Neuronal stem cell (in vitro differentiated cells): ENCODE results near the gene TUSC2.

ENCODE experiments used
- DNase-seq: peaks from one replicate; pipeline ENCODE4 v3.0.0-alpha.2; 2013; ENCODE audit warnings: low spot score
- H2AFZ ChIP-seq: one replicate; pipeline ENCODE4 v1.6.1; 2013; ENCODE audit warnings: mild to moderate bottlenecking, low read length, inconsistent platforms
- H2AK5ac ChIP-seq: 2 replicates; pipeline ENCODE4 v1.6.1; 2013; ENCODE audit warnings: low read depth, mild to moderate bottlenecking, inconsistent platforms, low read length, moderate library complexity, mixed read lengths
- H2BK120ac ChIP-seq: 2 replicates; pipeline ENCODE4 v1.6.1; 2013; ENCODE audit warnings: low read depth, mild to moderate bottlenecking, inconsistent platforms, low read length, moderate library complexity, mixed read lengths
- H2BK12ac ChIP-seq: one replicate; pipeline ENCODE4 v1.6.1; 2013; ENCODE audit warnings: low read length, inconsistent platforms
- H2BK15ac ChIP-seq: 2 replicates; pipeline ENCODE4 v1.6.1; 2013; ENCODE audit warnings: mild to moderate bottlenecking, low read length, inconsistent platforms, mixed read lengths
- H2BK5ac ChIP-seq: one replicate; pipeline ENCODE4 v1.6.1; 2013; ENCODE audit warnings: inconsistent platforms, mild to moderate bottlenecking, low read length, moderate library complexity
- H3K14ac ChIP-seq: one replicate; pipeline ENCODE4 v1.6.1; 2013; ENCODE audit warnings: low read length, inconsistent platforms
- H3K18ac ChIP-seq: 2 replicates; pipeline ENCODE4 v1.6.1; 2013; ENCODE audit warnings: low read length, inconsistent platforms
- H3K23ac ChIP-seq: 2 replicates; pipeline ENCODE4 v1.6.1; 2013; ENCODE audit warnings: low read depth, mild to moderate bottlenecking, mixed read lengths, low read length, inconsistent platforms; ENCODE audit not compliant: poor library complexity
- H3K27ac ChIP-seq: replicated peaks from 3 replicates; pipeline ENCODE4 v1.5.1; 2013; ENCODE audit warnings: low read length, inconsistent platforms
- H3K27me3 ChIP-seq, 3 experiments: 2 replicates each; pipeline ENCODE4 v1.6.1; 2013; ENCODE audit warnings: low read length in 3 of 3, mild to moderate bottlenecking in 2 of 3, inconsistent platforms in 1 of 3, low read depth in 1 of 3, mixed read lengths in 1 of 3, moderate library complexity in 1 of 3; ENCODE audit not compliant: control insufficient read depth in 3 of 3, insufficient read depth in 3 of 3
- H3K36me3 ChIP-seq, 2 donors: replicated peaks in 1 of 2; 2 replicates each; pipeline ENCODE4 v1.6.1; 2013; ENCODE audit warnings: low read length in 2 of 2; ENCODE audit not compliant: control insufficient read depth in 2 of 2, insufficient read depth in 2 of 2
- H3K4ac ChIP-seq: 2 replicates; pipeline ENCODE4 v1.6.1; 2013; ENCODE audit warnings: inconsistent platforms, mild to moderate bottlenecking, low read length, moderate library complexity
- H3K4me1 ChIP-seq, 2 donors: 1 replicate in 1 of 2; 2 replicates in 1 of 2; pipeline ENCODE4 v1.6.1; 2013; ENCODE audit warnings: low read length in 2 of 2, low read depth in 1 of 2; ENCODE audit not compliant: control insufficient read depth in 2 of 2, insufficient read depth in 1 of 2
- H3K4me2 ChIP-seq: one replicate; pipeline ENCODE4 v1.6.1; 2013; ENCODE audit warnings: mild to moderate bottlenecking, low read length, inconsistent platforms; ENCODE audit not compliant: insufficient read depth, poor library complexity, severe bottlenecking
- H3K4me3 ChIP-seq, 2 donors: 2 replicates each; pipeline ENCODE4 v1.5.1; 2013; ENCODE audit warnings: low read length in 2 of 2, mild to moderate bottlenecking in 2 of 2, inconsistent platforms in 1 of 2, moderate library complexity in 1 of 2
- H3K79me1 ChIP-seq: one replicate; pipeline ENCODE4 v1.6.1; 2013; ENCODE audit warnings: low read depth, mild to moderate bottlenecking, inconsistent platforms, low read length, moderate library complexity
- H3K9ac ChIP-seq: one replicate; pipeline ENCODE4 v1.6.1; 2013; ENCODE audit warnings: mild to moderate bottlenecking, low read depth, low read length, inconsistent platforms; ENCODE audit not compliant: poor library complexity
- H3K9me3 ChIP-seq, 2 donors: replicated peaks in 1 of 2; 2 replicates each; pipeline versions ENCODE3 to v1.6.1; 2013; ENCODE audit warnings: low read length in 2 of 2, mild to moderate bottlenecking in 2 of 2, inconsistent platforms in 1 of 2, low read depth in 1 of 2, mixed read lengths in 1 of 2, moderate library complexity in 1 of 2; ENCODE audit not compliant: control insufficient read depth in 2 of 2, insufficient read depth in 1 of 2
- H4K8ac ChIP-seq: one replicate; pipeline ENCODE4 v1.6.1; 2013; ENCODE audit warnings: low read depth, mild to moderate bottlenecking, inconsistent platforms, low read length, moderate library complexity
- H4K91ac ChIP-seq: one replicate; pipeline ENCODE4 v1.6.1; 2013; ENCODE audit warnings: low read length, low read depth, mild to moderate bottlenecking, inconsistent platforms; ENCODE audit not compliant: poor library complexity
- WGBS, 2 donors: extraction: QIAGEN DNeasy Blood & Tissue Kit; methylation state at CpG; one replicate each; pipeline ENCODE4 v1.1.7; 2013; ENCODE audit warnings: missing lambda C conversion rate in 2 of 2, mixed read lengths in 1 of 2; ENCODE audit not compliant: insufficient read length in 2 of 2, insufficient replicate concordance in 1 of 2; ENCODE audit errors: extremely low coverage in 2 of 2; 5-methylcytosine and 5-hydroxymethylcytosine counted together

Gene TUSC2

DNA sequence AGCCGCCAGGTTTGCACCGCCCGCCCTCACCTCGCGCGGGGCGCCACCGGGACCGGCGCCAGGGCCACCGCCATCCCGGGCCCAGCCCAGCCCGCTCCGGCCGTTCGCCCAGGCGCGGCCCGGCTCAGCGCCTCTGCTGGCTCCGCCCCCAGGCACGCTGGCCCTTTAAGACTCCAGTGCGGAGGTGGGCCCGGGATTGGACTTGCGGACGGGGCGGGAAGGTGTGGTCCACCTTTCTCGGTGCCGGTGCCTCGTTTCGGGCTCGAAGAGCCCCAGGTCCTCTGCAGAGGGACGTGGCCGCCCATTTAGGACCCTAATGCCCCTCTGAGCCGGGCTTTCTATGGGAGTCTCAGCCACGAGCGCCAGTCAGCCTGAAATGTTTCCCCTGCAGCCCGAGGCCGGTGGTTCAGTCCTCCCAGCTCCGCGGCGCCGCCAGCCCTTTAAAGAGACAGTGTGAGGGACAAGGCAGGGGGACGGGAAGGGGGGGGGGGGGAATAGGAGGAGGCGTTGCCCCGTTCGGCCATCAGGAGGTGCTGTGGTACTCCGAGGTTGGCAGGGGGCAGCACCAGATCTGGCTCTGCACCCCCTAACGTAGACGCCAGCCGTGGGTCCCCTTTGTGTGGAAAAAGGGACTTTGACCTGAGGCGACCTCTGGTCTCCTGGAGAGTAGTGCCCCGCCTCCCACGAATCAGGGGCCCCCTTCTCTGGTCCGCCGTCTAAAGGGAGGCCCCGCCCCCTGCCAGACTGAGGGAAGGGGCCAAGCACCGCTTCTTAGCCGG, 6.5 kb downstream of the TUSC2 start:
- peak overlapping the region; percentile 97 for H3K23ac ChIP-seq
- H3K36me3 ChIP-seq = peaks cover 43 to 64% of the 10 kb centered on the region in 2 donors
- peak overlapping the region; percentile 99 for H2BK15ac ChIP-seq
- peak; percentile 94 for DNase-seq
- H3K4ac ChIP-seq = peak overlapping the region; percentile 66
- H2AK5ac ChIP-seq = peak overlapping the region; percentile 90
- WGBS, 2 donors = no CpG with 5 or more reads among the region's 59 CpGs
- peak overlapping the region; percentile 98 for H2BK5ac ChIP-seq
- H3K18ac ChIP-seq = peak overlapping the region; percentile 99
- H2BK12ac ChIP-seq = no peak overlapping the region
- H3K79me1 ChIP-seq = peaks cover 29% of the 10 kb centered on the region
- H4K8ac ChIP-seq = no peak overlapping the region
- H3K14ac ChIP-seq = peak overlapping the region; percentile 39
- H3K4me3 ChIP-seq = peak overlapping the region; percentile 61 to 84
- peak overlapping the region; percentile 82 for H3K9ac ChIP-seq
- H3K27ac ChIP-seq = peak overlapping the region; percentile 90
- peak overlapping the region; percentile 95 for H3K4me2 ChIP-seq
- peak overlapping the region; percentile 90 for H4K91ac ChIP-seq
- peaks cover 0 to 2% of the 10 kb centered on the region in 2 donors for H3K9me3 ChIP-seq
- peak overlapping the region; percentile 99 for H2BK120ac ChIP-seq
- H3K4me1 ChIP-seq = peaks cover 27 to 39% of the 10 kb centered on the region in 2 donors
- no peaks in the 10 kb centered on the region for H3K27me3 ChIP-seq
- H2AFZ ChIP-seq = peak overlapping the region; percentile 99

DNA sequence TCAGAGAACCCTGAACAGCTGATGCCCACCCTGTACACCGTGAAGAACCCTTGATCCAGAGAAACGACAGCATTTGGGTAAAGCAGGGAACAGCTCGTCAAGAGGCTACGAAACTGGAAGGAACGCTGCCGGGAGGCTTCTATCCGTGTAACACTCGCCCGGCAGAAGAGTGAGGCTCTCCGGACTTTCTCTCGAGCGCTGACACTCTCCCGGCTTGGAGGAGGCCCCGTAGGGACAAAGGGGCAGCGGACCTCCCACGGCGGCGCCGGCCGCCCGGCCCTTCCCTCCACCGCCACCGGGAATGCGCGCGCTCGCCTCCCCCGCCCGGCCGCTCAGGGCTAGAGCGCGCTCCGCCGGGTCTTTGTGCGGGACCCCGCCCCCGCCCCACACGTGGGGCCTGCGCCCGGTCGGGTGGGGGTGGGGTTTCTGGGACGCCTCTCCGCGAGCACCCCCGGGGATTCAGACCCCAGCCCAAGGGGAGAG, 7.1 kb downstream of the TUSC2 start:
- Histone ChIP-seq H3K4me2 (peak overlapping the region; percentile 95), H2AFZ (peak overlapping the region; percentile 99), H3K4me3 (peak overlapping the region; percentile 61 to 84), H3K36me3 (peaks cover 43 to 65% of the 10 kb centered on the region in 2 donors), H3K79me1 (peaks cover 29% of the 10 kb centered on the region), H3K27me3 (no peaks in the 10 kb centered on the region), H3K18ac (peak overlapping the region; percentile 99), H3K27ac (peak overlapping the region; percentile 90), H2BK15ac (peak overlapping the region; percentile 90), H3K9ac (peak overlapping the region; percentile 82), H3K23ac (peak overlapping the region; percentile 97), H3K4me1 (peaks cover 27 to 39% of the 10 kb centered on the region in 2 donors), H2BK120ac (peak overlapping the region; percentile 99), H3K14ac (no peak overlapping the region), H3K9me3 (peaks cover 0 to 2% of the 10 kb centered on the region in 2 donors), H2BK5ac (peak overlapping the region; percentile 98), H3K4ac (no peak overlapping the region), H2AK5ac (peak overlapping the region; percentile 93), H4K91ac (no peak overlapping the region), H4K8ac (no peak overlapping the region), H2BK12ac (no peak overlapping the region)
- peak; percentile 90 for DNase-seq
- no CpG with 5 or more reads among the region's 45 CpGs for WGBS, 2 donors

DNA sequence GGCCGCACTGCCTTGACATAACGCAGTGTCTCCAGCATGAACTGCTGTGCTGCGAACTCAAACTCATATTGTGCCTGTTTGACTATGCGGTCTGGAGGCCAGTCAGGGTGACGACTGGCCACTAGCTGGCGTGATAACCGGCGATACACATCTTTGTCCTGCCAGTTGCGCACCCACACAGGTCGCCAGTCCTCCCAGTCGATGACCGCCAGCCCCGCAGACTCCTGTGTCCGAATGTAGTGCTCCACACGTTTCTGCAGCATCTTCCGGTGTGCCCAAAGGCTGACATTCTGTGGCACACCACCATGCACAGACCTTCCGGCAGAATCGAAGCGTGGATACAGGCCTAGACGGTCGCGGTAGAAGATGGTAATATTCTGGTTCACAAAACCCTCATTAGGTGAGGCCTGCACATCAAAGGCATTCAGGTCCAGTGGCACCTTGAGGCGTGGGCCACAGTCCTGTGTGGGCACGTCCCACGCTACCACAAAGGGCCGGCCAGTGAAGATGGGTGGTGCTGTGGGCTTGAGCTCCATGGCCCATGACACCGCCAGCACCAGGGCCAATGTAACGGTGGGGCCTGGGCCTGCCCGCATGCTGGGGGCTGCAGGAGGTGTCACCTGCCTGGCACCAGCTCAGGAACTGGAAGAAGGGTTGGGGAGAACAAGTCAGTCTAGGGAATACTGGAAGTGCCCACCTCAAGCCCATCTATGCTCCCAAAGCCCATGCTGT, 8.0 kb downstream of the TUSC2 start:
- WGBS, 2 donors = no CpG with 5 or more reads among the region's 29 CpGs
- peak overlapping the region; percentile 61 to 84 for H3K4me3 ChIP-seq
- peak overlapping the region; percentile 80 for H3K9ac ChIP-seq

More for the DNA sequence above, 8.0 kb downstream of the TUSC2 start:
- Histone ChIP-seq H3K36me3 (peaks cover 46 to 63% of the 10 kb centered on the region in 2 donors), H4K91ac (peak overlapping the region; percentile 94), H3K4me2 (peak overlapping the region; percentile 95), H2BK120ac (no peak overlapping the region), H3K79me1 (peaks cover 33% of the 10 kb centered on the region), H3K18ac (peak overlapping the region; percentile 76), H3K4me1 (peaks cover 27 to 39% of the 10 kb centered on the region in 2 donors), H3K9me3 (peaks cover 0 to 4% of the 10 kb centered on the region in 2 donors), H3K23ac (peak overlapping the region; percentile 56), H2BK5ac (no peak overlapping the region), H3K14ac (peak overlapping the region; percentile 57), H4K8ac (peak overlapping the region; percentile 55), H2BK12ac (peak overlapping the region; percentile 41), H3K27ac (peak overlapping the region; percentile 71), H3K4ac (no peak overlapping the region), H2AFZ (no peak overlapping the region), H2BK15ac (peak overlapping the region; percentile 90), H3K27me3 (no peaks in the 10 kb centered on the region), H2AK5ac (peak overlapping the region; percentile 93)
- no peak for DNase-seq
